CD4-positive, alpha-beta T cell treated with Interferon gamma for 1 hour (primary cell): ENCODE measurements around the gene MC1R.
"Not testable (repeated sequence)": the region's sequence is repeated elsewhere in the genome, so short reads cannot be mapped to it uniquely, and the experiment has no call there.

Source experiments
- DNase-seq: peaks from one replicate; pipeline ENCODE4 v3.0.0-alpha.2; 2020

MC1R gene

DNA sequence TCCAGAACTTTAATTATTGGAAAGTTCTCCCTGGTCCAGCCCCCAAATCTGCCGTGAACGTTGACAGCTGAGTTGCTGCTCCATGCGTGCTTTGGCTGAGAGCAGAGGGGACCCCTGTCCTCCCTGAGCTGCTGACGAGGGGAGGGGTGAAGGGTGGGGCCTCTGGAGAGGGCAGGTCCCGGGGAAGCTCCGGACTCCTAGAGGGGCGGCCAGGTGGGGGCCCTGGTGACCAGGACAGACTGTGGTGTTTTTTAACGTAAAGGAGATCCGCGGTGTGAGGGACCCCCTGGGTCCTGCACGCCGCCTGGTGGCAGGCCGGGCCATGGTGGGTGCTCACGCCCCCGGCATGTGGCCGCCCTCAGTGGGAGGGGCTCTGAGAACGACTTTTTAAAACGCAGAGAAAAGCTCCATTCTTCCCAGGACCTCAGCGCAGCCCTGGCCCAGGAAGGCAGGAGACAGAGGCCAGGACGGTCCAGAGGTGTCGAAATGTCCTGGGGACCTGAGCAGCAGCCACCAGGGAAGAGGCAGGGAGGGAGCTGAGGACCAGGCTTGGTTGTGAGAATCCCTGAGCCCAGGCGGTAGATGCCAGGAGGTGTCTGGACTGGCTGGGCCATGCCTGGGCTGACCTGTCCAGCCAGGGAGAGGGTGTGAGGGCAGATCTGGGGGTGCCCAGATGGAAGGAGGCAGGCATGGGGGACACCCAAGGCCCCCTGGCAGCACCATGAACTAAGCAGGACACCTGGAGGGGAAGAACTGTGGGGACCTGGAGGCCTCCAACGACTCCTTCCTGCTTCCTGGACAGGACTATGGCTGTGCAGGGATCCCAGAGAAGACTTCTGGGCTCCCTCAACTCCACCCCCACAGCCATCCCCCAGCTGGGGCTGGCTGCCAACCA lies at the start of gene MC1R:
MC1R (plus strand) TSS at position 410 of the 895 bp plus-strand sequence; CDS start at position 807, 397 bp downstream.
- no peak for DNase-seq

DNA sequence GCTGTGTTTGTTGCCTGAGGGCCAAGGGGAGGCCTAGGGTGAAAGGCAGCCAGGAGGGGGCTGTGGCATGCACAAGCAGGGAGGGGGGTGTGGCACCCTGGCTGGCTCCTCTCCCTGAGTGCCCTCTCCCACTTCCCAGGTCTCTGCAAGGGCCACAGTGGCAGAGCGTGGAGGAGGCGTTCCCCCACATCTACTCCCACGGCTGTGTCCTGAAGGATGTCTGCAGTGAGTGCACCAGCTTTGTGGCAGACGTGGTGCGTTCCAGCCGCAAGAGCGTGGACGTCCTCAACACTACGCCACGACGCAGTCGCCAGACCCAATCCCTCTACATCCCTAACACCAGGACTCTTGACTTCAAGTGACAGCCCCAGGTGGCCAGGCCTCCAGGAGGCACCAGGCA lies 48.8 kb upstream of the MC1R start:
- no peak for DNase-seq

DNA sequence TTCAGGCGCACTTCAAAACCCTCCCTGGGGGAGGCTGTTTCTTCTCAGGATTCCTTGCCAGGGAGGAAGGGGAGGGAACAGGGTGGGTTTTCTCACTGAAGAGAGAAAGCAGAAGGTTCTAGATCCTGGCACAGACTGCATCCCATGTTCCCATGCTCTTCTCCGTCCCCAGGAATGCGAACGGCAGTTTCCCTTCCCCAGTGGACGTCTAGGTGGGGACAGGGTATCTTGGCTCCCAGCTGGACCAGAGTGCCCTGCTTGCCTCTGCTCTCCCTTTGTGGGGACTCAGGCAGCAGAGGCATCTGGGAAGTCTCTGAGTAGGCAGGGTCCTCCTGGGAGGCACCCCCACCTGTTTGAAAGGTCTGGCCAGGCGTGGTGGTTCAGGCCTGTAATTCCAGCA lies 48.2 kb upstream of the MC1R start:
- no peak for DNase-seq

DNA sequence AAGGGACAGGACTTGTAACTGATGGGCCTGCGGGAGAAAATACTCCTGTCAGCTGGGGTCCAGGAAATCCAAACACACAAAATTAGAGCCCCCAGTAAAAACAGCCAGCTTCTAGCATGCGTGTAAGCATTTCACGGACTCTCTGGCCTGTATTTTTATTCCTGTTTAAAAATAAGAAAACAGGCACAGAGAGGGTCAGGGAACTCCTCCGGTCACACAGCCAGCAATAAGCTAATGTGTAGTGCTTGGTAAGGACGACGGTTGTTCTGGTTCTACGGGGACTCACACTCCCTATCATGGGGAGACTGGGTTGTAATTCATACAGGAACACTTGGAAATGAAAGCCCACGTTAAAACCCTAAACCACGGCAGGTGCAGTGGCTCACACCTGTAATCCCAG lies 46.8 kb upstream of the MC1R start:
- no peak for DNase-seq

DNA sequence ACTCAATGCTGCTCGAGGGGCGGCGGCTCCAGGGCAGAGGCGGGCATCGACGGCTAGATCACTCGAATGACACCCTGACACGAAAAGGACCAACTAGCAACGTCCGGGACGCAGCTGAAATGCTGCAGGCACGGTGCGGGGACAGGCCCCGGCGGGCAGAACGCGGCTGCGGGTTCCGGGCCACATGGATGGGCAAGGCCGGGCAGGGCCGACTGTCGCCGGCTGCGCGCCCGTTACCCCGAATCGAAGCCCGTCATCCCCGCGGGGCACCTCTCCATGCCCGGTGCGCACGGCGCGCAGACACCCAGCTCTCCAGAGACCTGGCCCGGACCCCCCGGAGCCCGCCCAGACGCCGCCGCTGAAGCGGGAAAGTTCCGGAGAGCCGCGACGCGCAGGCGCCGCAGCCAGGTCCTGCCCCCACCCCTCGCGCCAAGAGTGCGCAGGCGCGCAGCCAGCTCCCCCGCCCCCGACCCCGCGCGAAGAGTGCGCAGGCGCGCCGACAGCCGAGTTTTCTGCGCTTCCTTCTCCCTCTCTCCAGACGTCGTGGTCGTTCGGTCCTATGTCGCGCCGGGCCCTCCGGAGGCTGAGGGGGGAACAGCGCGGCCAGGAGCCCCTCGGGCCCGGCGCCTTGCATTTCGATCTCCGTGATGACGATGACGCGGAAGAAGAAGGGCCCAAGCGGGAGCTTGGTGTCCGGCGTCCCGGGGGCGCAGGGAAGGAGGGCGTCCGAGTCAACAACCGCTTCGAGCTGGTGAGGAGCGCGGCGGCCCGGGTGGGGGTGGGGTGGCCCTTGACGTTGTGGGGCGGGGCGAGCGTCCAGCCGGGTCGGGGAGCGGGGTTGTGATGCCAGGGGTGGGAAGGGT lies 45.3 kb upstream of the MC1R start, which contains the start of gene TCF25:
TCF25 (plus strand) TSS at position 484 of the 863 bp plus-strand sequence; CDS start at position 560, 76 bp downstream.
- DNase-seq: peak; percentile 85

DNA sequence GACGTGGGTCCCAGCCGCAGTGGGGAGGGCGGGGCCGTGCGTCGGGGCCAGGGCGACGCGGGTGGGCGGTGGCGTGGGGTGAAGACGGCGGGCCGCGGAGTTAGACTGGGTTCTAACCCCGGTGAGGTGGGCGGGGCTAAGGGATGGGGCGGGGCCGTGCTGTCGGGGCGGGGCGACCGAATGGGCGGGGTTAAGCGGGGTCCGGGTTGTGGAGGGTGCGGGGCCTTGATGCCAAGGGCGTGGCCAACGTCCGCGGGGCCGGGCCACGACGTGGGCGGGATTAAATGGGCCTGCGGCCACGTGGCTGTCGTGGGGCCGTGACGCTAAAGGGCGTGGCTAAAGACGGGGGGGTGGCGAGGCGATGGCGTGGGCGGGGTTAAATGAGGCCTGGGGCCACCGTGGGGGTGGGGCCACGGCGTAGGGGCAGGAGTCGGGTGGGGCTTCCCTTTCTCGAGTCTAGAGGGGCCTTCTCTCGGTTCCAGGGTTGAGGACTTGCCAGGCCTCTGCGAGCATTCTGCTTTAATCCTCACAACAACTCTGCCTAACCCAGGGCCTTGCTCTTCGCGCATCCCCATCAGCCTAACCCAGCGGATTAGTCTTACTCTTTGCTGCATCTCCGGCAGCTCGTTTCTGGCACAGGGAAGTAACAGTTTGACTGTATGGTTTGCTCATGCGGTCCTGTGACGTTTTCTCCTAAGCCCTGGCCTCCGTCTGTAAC lies 44.5 kb upstream of the MC1R start:
- DNase-seq: peak; percentile 98

DNA sequence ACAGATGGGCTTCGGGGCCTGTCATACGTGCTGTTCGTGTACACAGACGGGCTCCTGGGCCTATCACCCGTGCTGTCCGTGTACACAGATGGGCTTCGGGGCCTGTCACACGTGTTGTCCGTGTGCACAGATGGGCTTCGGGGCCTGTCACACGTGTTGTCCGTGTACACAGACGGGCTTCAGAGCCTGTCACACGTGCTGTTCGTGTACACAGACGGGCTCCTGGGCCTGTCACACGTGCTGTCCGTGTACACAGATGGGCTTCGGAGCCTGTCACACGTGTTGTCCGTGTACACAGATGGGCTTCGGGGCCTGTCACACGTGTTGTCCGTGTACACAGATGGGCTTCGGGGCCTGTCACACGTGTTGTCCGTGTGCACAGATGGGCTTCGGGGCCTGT lies 39.5 kb upstream of the MC1R start:
- DNase-seq: not testable (repeated sequence)

DNA sequence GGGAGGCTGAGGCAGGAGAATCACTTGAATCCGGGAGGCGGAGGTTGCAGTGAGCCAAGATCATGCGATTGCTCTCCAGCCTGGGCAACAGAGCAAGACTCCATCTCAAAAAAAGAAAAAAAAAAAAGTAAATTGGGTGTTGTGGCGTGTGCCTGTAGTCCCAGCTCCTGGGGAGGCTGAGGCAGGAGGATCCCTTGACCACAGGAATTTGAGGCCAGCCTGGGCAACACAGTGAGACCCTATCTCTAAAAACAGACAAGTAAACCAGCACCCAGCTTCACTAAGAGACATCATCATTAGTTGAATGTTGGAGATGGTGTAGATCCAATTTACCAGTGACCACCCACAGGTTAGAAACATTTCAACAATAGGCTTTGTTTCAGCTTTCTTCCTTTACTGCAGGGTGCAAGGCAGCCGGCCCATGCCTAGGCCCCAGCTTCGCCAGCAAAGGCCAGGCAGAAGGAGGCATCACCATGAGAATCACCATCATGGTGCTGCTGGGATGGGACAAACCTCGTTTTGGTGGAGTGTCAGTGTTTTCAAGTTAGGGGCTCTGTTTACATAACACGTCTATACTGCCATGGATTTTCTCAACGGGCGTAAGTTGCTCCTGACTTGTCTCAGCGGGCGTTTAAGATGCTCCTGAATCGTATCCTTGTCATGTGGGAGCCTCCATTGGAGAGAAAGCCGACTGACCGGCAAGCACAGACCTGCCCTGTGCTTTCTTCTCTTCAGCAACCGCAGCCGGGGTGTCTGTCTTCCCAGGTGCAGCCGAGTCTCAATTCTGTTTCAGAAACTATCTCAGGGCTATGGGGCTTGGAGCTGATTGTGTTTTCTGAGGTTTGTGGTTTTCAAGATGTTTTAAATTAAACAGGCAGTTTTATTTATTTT lies 37.9 kb upstream of the MC1R start:
- DNase-seq: no peak

DNA sequence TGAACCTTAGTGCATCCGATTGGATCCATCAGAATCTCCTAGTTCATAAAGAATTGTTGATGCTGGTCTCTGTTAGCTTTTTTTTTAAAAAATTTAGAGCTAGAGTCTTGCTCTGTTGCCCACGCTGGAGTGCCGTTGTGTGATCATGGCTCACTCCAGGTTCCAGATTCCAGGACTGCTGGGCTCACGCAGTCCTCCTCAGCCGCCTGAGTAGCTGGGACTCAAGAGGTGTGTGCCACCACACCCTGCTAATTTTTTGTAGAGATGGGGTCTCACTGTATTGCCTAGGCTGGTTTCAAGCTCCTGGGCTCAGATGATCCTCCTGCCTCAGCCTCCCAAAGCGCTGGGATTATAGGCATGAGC lies 37.3 kb upstream of the MC1R start:
- no peak for DNase-seq

DNA sequence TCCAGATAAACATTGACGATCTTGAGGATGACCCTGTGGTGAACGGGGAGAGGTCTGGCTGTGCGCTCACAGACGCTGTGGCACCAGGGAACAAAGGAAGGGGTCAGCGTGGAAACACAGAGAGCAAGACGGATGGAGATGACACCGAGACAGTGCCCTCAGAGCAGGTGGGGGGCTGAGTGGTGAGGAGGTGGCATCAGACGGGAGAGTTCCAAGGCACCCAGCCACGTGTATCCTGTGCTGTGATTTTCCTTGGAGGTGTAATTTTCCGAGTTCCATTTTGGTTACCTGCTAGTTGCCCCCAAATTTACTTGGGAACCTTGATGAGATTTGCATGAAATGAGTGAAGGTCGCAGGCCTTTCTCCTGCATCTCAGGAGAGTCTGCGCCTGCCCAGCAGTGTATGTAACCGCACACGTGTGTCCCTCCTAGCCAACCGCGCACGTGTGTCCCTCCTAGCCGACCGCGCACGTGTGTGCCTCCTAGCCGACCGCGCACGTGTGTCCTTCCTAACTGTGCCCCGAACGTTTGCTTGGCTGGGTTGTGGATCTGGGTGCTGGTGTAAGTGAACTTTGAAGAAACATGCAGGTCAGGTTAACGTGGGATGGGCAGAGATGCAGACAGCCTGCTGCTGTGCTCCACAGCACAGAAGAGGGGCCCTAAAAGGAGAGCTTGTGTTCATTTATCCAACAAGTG lies 35.2 kb upstream of the MC1R start:
- no peak for DNase-seq

DNA sequence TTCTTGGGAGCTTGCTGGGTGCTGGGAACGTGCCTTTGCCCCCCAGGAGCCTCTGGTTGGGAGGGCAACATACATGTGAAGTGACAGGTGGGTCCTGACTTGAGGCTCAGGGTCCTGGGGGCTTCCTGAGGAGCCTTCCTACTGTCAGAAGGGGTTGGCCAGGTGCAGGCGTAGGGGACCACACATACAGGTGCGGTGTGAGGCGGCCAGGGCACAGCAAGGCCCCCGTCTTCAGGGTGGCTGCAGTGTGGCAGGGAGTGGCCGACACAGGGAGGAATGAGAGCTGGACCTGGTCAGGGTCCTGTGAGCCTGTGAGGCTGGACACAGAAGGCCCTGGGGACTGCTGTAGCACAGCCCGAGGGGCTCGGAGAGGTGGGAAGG lies 34.6 kb upstream of the MC1R start:
- no peak for DNase-seq

DNA sequence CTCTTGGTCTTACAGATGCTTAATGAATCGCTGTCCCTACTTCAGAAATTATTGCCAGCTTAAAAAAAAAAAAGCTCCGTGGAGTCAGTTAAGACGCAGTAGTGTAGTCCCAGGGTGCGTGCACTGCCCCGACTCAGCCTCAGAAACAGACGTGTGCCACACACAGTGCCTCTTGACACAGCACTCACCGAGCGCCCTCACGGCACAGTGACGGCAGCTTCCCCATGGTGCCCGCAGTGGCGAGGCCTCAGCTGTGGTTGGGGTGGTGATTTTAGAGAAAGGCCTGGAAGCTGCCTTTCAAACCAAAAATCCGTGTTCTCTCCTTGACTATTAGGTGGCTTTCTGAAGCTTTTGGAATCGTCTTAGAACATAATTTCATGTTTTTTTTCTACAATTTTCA lies 31.4 kb upstream of the MC1R start:
- DNase-seq: no peak

DNA sequence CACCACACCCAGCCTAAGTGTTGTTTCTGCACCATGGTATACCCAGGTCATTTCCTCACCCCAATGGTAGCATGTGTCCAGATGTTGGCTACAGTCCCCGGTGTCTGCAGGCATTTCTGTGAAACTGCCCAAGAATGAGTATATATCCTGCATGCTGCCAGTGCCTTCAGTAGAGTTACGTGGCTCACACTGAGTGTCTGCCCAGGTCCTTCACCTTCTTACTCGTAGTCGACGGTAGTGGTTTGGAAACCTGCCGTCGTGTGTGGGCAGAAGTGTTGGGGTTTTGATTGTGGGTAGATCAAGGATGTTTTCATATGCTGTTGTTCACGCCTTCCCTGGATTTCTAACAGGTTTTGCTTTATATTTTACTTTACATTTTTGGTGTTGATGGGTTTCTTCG lies 28.5 kb upstream of the MC1R start:
- no peak for DNase-seq

DNA sequence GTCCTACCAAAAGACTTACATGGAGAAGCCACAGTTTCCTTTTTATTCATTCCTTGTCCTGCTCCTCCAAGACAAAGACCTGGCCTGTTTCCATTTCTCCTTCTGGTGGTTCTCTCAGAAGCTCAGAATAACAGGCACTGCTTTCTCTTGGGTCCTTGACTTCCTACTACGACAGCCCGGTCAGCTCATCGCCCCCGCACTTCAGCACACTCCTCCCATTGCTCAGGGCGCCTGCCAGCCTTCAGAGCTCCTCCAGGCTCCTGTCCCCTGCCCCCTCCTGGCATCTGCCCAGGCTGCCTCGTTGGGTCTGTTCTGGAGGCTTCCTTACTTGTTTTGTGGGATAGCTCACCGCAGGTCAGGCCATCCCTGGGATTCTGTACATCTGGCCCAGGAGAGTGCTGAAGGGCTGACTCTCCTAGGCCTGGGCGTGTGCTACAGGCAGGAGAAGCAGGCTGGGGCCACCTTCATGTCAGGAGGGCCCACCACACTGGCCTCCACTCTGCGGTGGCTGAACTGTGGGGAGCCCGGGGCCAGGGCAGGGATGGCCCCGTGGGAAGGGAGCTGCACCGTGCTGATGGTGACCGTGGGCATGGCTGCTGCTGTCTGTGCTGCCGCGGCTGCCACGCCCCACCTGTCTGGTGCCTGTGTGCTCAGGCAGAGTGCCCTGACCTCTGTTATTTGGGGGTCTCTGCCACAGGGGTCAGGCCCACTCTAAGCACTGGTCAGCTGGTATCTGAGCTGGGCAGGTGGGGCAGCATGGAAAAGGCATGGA lies 27.6 kb upstream of the MC1R start:
- DNase-seq: no peak

DNA sequence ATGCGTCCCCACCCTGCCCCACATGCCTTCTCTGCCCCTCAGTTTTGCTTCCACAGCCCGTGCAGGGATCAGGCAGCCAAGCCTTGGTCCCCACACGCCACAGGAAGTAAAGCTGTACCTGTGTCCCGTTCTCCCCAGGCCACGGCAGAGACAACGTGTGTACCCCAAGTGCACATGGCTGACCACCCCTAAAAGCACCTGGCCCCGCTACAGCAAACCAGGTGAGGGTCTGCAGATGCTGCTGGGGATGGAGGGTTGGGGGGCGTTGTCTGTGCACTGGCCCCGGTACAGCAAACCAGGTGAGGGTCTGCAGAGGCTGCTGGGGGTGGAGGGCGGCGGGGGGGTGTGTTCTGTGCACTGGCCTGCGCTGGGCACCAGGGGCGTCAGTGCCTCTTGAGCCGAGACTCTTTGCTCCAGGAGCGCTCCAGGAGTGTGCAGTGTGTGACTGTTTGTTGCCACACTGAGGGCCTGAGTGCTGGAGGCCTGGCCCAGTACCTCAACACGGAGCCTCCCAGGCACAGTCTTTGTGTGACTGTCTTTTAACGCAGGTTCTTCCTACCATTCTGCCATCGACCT lies 26.5 kb upstream of the MC1R start:
- no peak for DNase-seq

DNA sequence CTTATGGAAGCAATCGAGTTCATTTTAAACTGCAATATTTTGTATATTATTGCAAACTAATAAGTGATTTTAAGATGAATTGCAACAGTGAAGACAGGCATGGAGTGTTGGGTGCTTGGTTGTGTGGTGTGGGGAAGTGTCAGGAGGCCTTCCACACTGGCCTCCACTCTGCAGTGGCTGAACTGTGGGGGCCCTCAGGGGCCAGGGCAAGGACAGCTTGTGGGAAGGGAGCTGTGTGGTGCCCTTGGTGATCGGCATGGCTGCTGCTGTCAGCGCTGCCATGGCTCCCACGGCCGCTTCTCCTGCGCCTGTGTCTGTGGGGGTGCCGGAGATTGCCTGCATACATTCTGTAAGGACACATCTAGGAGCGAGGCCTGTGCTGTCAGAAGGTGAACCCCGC lies 26.0 kb upstream of the MC1R start:
- DNase-seq: no peak

DNA sequence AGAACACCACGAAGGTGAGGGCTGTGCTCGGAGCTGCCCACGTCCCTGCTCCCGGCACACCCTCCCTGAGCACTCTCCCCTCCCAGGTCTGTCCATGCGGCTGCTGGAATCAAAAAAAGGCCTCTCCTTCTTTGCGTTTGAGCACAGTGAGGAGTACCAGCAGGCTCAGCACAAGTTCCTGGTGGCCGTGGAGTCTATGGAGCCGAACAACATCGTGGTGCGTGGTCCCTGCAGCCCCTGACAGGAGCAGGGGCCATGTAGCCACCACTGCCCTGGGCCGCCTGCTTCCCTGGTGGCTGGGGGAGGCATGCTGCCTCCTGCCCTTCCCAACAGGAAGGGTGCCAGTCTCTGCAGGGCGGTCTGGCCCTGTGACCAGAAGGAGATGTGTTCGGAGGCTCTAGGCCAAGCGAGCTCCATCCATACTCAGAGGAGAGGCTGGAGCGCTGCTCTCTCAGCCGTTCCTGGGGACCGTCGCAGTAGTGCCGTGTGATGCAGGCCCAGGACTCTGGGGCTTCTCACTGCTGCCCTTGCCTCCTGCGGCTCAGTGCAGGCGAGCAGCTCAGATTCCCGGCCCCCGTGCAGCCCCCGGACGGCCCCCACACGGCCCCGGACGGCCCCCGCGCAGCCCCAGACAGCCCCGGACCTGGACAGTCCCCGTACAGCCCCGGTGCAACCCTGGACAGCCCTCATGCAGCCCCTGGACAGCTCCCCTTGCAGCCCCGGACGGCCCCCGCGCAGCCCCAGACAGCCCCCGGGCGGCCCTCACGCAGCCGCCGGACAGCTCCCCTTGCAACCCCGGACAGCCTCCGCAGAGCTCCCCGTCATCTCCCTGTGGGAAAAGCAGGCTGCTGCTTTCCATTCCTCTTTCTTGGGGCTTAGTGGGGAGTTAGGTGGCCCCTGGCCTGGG lies 24.8 kb upstream of the MC1R start:
- DNase-seq: no peak

DNA sequence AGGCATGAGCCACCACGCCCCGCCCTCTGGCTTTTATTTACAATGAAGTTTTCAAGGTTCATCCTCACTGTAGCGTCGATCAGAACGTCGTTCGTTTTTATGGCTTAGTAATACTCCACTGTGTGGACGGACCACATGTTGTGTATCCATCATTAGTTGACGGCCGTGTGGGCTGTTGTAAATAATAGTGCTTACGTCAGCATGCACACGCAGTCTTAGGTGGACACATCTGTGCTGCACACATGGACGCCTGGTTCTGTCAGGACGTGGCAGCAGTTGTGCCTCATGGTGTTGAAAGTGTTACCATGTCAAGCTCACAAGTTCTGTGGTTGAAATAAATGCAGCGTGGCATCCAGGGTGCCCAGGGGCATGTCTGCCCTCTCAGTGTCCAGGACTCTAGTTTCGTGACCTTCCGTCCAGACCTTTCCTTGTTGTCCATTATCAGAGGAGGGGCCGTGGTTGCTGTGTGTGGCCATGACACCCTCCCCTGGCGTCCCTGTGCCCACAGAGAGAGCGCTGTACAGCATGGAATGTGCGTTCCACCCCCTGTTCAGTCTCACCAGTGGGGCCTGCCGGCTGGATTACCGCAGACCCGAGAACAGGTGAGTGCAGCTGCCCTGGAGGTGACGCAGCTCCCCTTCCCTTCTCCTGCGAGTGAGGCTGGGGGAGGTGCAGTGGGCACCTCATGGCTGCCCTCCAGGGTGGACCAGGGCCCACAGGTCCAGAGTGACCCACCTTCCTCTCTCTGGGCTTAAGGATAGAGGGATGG lies 23.0 kb upstream of the MC1R start:
- DNase-seq: no peak
